Measurements from ENCODE around the gene TNP1.

TNP1 gene

GRCh38 chr2:216888887-216889622 is 29.2 kb upstream of the TNP1 start:
- Histone ChIP-seq H3K9ac (ENCODE audit: low read length in 5 of 5) (no peak overlapping the region), H3K27ac (ENCODE audit: low read depth, low read length) (no peak overlapping the region), H3K27me3 (ENCODE audit: control insufficient read depth in 5 of 5, insufficient read depth in 4 of 5, low read length in 5 of 5) (peaks cover 0 to 2% (median 0%) of the 10 kb centered on the region in 5 donors)

GRCh38 chr2:216888081-216888480 is 28.2 kb upstream of the TNP1 start:
- peaks cover 0 to 20% (median 17%) of the 10 kb centered on the region in 5 donors for H3K4me1 ChIP-seq (ENCODE audit: control insufficient read depth in 5 of 5, insufficient read depth in 5 of 5, low read length in 5 of 5)
- no peak overlapping the region for H3K27ac ChIP-seq (ENCODE audit: low read depth, low read length)
- H3K4me3 ChIP-seq (ENCODE audit: low read depth in 1 of 5, low read length in 5 of 5): no peak overlapping the region
- no peak overlapping the region for H3K9ac ChIP-seq (ENCODE audit: low read length in 5 of 5)
- H3K36me3 ChIP-seq (ENCODE audit: control insufficient read depth in 5 of 5, insufficient read depth in 5 of 5, low read length in 5 of 5): no peaks in the 10 kb centered on the region
- H3K9me3 ChIP-seq (ENCODE audit: control insufficient read depth in 5 of 5, low read length in 5 of 5): peaks cover 0 to 4% (median 0%) of the 10 kb centered on the region in 5 donors
- peaks cover 0 to under 1% (median 0%) of the 10 kb centered on the region in 5 donors for H3K27me3 ChIP-seq (ENCODE audit: control insufficient read depth in 5 of 5, insufficient read depth in 4 of 5, low read length in 5 of 5)

More at GRCh38 chr2:216888887-216889622, 29.2 kb upstream of the TNP1 start:
- no peaks in the 10 kb centered on the region for H3K36me3 ChIP-seq (ENCODE audit: control insufficient read depth in 5 of 5, insufficient read depth in 5 of 5, low read length in 5 of 5)
- H3K4me3 ChIP-seq (ENCODE audit: low read depth in 1 of 5, low read length in 5 of 5): no peak overlapping the region
- peaks cover 0 to 12% (median 9%) of the 10 kb centered on the region in 5 donors for H3K4me1 ChIP-seq (ENCODE audit: control insufficient read depth in 5 of 5, insufficient read depth in 5 of 5, low read length in 5 of 5)
- peaks cover 0 to 5% (median 0%) of the 10 kb centered on the region in 5 donors for H3K9me3 ChIP-seq (ENCODE audit: control insufficient read depth in 5 of 5, low read length in 5 of 5)

GRCh38 chr2:216887138-216887537 is 27.3 kb upstream of the TNP1 start:
- Histone ChIP-seq H3K36me3 (ENCODE audit: control insufficient read depth in 5 of 5, insufficient read depth in 5 of 5, low read length in 5 of 5) (no peaks in the 10 kb centered on the region), H3K27me3 (ENCODE audit: control insufficient read depth in 5 of 5, insufficient read depth in 4 of 5, low read length in 5 of 5) (no peaks in the 10 kb centered on the region), H3K27ac (ENCODE audit: low read depth, low read length) (no peak overlapping the region), H3K9ac (ENCODE audit: low read length in 5 of 5) (no peak overlapping the region), H3K4me3 (ENCODE audit: low read depth in 1 of 5, low read length in 5 of 5) (no peak overlapping the region), H3K9me3 (ENCODE audit: control insufficient read depth in 5 of 5, low read length in 5 of 5) (peaks cover 0 to 4% (median 0%) of the 10 kb centered on the region in 5 donors), H3K4me1 (ENCODE audit: control insufficient read depth in 5 of 5, insufficient read depth in 5 of 5, low read length in 5 of 5) (peaks cover 0 to 21% (median 17%) of the 10 kb centered on the region in 5 donors)

GRCh38 chr2:216885117-216885553 is 25.3 kb upstream of the TNP1 start:
- Histone ChIP-seq H3K9me3 (ENCODE audit: control insufficient read depth in 5 of 5, low read length in 5 of 5) (no peaks in the 10 kb centered on the region), H3K27me3 (ENCODE audit: control insufficient read depth in 5 of 5, insufficient read depth in 4 of 5, low read length in 5 of 5) (no peaks in the 10 kb centered on the region), H3K4me3 (ENCODE audit: low read depth in 1 of 5, low read length in 5 of 5) (no peak overlapping the region), H3K36me3 (ENCODE audit: control insufficient read depth in 5 of 5, insufficient read depth in 5 of 5, low read length in 5 of 5) (no peaks in the 10 kb centered on the region), H3K4me1 (ENCODE audit: control insufficient read depth in 5 of 5, insufficient read depth in 5 of 5, low read length in 5 of 5) (peaks cover 0 to 34% (median 27%) of the 10 kb centered on the region in 5 donors), H3K27ac (ENCODE audit: low read depth, low read length) (no peak overlapping the region), H3K9ac (ENCODE audit: low read length in 5 of 5) (no peak overlapping the region)

- Histone ChIP-seq H3K9ac (ENCODE audit: low read length in 5 of 5) (no peak overlapping the region), H3K9me3 (ENCODE audit: control insufficient read depth in 5 of 5, low read length in 5 of 5) (no peaks in the 10 kb centered on the region), H3K27me3 (ENCODE audit: control insufficient read depth in 5 of 5, insufficient read depth in 4 of 5, low read length in 5 of 5) (no peaks in the 10 kb centered on the region), H3K4me3 (ENCODE audit: low read depth in 1 of 5, low read length in 5 of 5) (no peak overlapping the region), H3K36me3 (ENCODE audit: control insufficient read depth in 5 of 5, insufficient read depth in 5 of 5, low read length in 5 of 5) (no peaks in the 10 kb centered on the region), H3K4me1 (ENCODE audit: control insufficient read depth in 5 of 5, insufficient read depth in 5 of 5, low read length in 5 of 5) (peaks cover 1 to 34% (median 27%) of the 10 kb centered on the region in 5 donors), H3K27ac (ENCODE audit: low read depth, low read length) (no peak overlapping the region)
Measured at GRCh38 chr2:216884347-216884746, 24.5 kb upstream of the TNP1 start.

GRCh38 chr2:216882876-216883275 is 23.0 kb upstream of the TNP1 start:
- H3K36me3 ChIP-seq (ENCODE audit: control insufficient read depth in 5 of 5, insufficient read depth in 5 of 5, low read length in 5 of 5): no peaks in the 10 kb centered on the region
- H3K9me3 ChIP-seq (ENCODE audit: control insufficient read depth in 5 of 5, low read length in 5 of 5): no peaks in the 10 kb centered on the region
- no peak overlapping the region for H3K4me3 ChIP-seq (ENCODE audit: low read depth in 1 of 5, low read length in 5 of 5)
- no peak overlapping the region for H3K27ac ChIP-seq (ENCODE audit: low read depth, low read length)
- no peaks in the 10 kb centered on the region for H3K27me3 ChIP-seq (ENCODE audit: control insufficient read depth in 5 of 5, insufficient read depth in 4 of 5, low read length in 5 of 5)
- H3K9ac ChIP-seq (ENCODE audit: low read length in 5 of 5): no peak overlapping the region
- H3K4me1 ChIP-seq (ENCODE audit: control insufficient read depth in 5 of 5, insufficient read depth in 5 of 5, low read length in 5 of 5): peaks cover 1 to 34% (median 27%) of the 10 kb centered on the region in 5 donors

GRCh38 chr2:216881411-216881810 is 21.5 kb upstream of the TNP1 start:
- Histone ChIP-seq H3K4me3 (ENCODE audit: low read depth in 1 of 5, low read length in 5 of 5) (no peak overlapping the region), H3K9ac (ENCODE audit: low read length in 5 of 5) (no peak overlapping the region), H3K36me3 (ENCODE audit: control insufficient read depth in 5 of 5, insufficient read depth in 5 of 5, low read length in 5 of 5) (no peaks in the 10 kb centered on the region), H3K4me1 (ENCODE audit: control insufficient read depth in 5 of 5, insufficient read depth in 5 of 5, low read length in 5 of 5) (peaks cover 1 to 34% (median 27%) of the 10 kb centered on the region in 5 donors), H3K27ac (ENCODE audit: low read depth, low read length) (no peak overlapping the region), H3K9me3 (ENCODE audit: control insufficient read depth in 5 of 5, low read length in 5 of 5) (no peaks in the 10 kb centered on the region), H3K27me3 (ENCODE audit: control insufficient read depth in 5 of 5, insufficient read depth in 4 of 5, low read length in 5 of 5) (no peaks in the 10 kb centered on the region)

GRCh38 chr2:216880509-216881184 is 20.8 kb upstream of the TNP1 start:
- Histone ChIP-seq H3K9me3 (ENCODE audit: control insufficient read depth in 5 of 5, low read length in 5 of 5) (no peaks in the 10 kb centered on the region), H3K27ac (ENCODE audit: low read depth, low read length) (no peak overlapping the region), H3K4me3 (ENCODE audit: low read depth in 1 of 5, low read length in 5 of 5) (no peak overlapping the region), H3K36me3 (ENCODE audit: control insufficient read depth in 5 of 5, insufficient read depth in 5 of 5, low read length in 5 of 5) (no peaks in the 10 kb centered on the region), H3K9ac (ENCODE audit: low read length in 5 of 5) (no peak overlapping the region), H3K27me3 (ENCODE audit: control insufficient read depth in 5 of 5, insufficient read depth in 4 of 5, low read length in 5 of 5) (no peaks in the 10 kb centered on the region), H3K4me1 (ENCODE audit: control insufficient read depth in 5 of 5, insufficient read depth in 5 of 5, low read length in 5 of 5) (peaks cover 1 to 34% (median 27%) of the 10 kb centered on the region in 5 donors)

- no peaks in the 10 kb centered on the region for H3K9me3 ChIP-seq (ENCODE audit: control insufficient read depth in 5 of 5, low read length in 5 of 5)
- no peaks in the 10 kb centered on the region for H3K36me3 ChIP-seq (ENCODE audit: control insufficient read depth in 5 of 5, insufficient read depth in 5 of 5, low read length in 5 of 5)
- H3K4me3 ChIP-seq (ENCODE audit: low read depth in 1 of 5, low read length in 5 of 5): no peak overlapping the region
- no peak overlapping the region for H3K27ac ChIP-seq (ENCODE audit: low read depth, low read length)
- no peak overlapping the region for H3K9ac ChIP-seq (ENCODE audit: low read length in 5 of 5)
- no peaks in the 10 kb centered on the region for H3K27me3 ChIP-seq (ENCODE audit: control insufficient read depth in 5 of 5, insufficient read depth in 4 of 5, low read length in 5 of 5)
- H3K4me1 ChIP-seq (ENCODE audit: control insufficient read depth in 5 of 5, insufficient read depth in 5 of 5, low read length in 5 of 5): peaks cover 1 to 31% (median 25%) of the 10 kb centered on the region in 5 donors
Measured at GRCh38 chr2:216879727-216880508, 20.1 kb upstream of the TNP1 start.

All from subcutaneous abdominal adipose tissue (tissue), 5 donors.